HepG2 (cell line): ENCODE measurements around the gene TRIM27. TPM values are rescaled to one million over a fixed set of nuclear protein-coding genes. Genes with fewer than 3 reads are reported as not detected.
A peak's percentile ranks its signal among the peaks of the same experiment; 100 is the strongest.

Source experiments
- ATAC-seq: fragments of 200-7000 bp; cut with Tn5 transposase; 3 replicates; pipeline ENCODE4 v1.9.1; 2020; ENCODE audit warnings: mild to moderate bottlenecking, moderate library complexity
- BruUV-seq: library from RNA; stranded (reverse); fragments of 400-500 nt; replicated peaks from 2 replicates; lab custom pipeline; 2021; lab: Mats Ljungman, UMichigan
- CTCF ChIA-PET: fragments of 300-600 bp; formaldehyde crosslinking; extraction: SDS; loops from one replicate; lab custom pipeline; 2021; ENCODE audit warnings: low total read pairs, inconsistent platforms, low intra/inter-chr PET ratio; lab: Yijun Ruan, JAX
- POLR2A ChIA-PET: fragments of 350-600 bp; sonication (Branson Sonifier 250); formaldehyde crosslinking; loops from one replicate; lab custom pipeline; 2020; ENCODE audit warnings: antibody characterized with exemption, inconsistent platforms; lab: Yijun Ruan, JAX
- DNase-seq: peaks from one replicate; pipeline ENCODE4 v3.0.0-alpha.2; 2015; ENCODE audit warnings: low spot score
- FAIRE-seq: peaks from 3 replicates; lab custom pipeline; 2011; peaks lifted over from hg19 to GRCh38; lab: Jason Lieb, UNC
- H2AFZ ChIP-seq: one replicate; pipeline ENCODE4 v1.6.1; 2011; ENCODE audit warnings: low read length, inconsistent platforms
- H3K27ac ChIP-seq: fragments of 300-600 bp; 3 replicates; pipeline ENCODE4 v1.8.0; 2011; ENCODE audit warnings: mixed run types, mild to moderate bottlenecking, mixed read lengths, low read length, inconsistent platforms; ENCODE audit not compliant: insufficient read depth; ENCODE audit errors: extremely low read length
- H3K27me3 ChIP-seq, 2 experiments: fragments of 200-600 bp in 1 of 2; 2 replicates in 1 of 2; 3 replicates in 1 of 2; pipeline versions ENCODE4 v1.6.0 to v1.8.0; 2011; ENCODE audit warnings: low read length in 2 of 2, mild to moderate bottlenecking in 2 of 2, moderate library complexity in 2 of 2, inconsistent platforms in 1 of 2; ENCODE audit not compliant: insufficient read depth in 2 of 2, control insufficient read depth in 1 of 2
- H3K36me3 ChIP-seq, 2 experiments: fragments of 200-600 bp in 1 of 2; replicated peaks in 1 of 2; 2 replicates in 1 of 2; 3 replicates in 1 of 2; pipeline versions ENCODE4 v1.5.1 to v1.8.0; 2011; ENCODE audit warnings: low read length in 2 of 2, inconsistent platforms in 1 of 2; ENCODE audit not compliant: insufficient read depth in 2 of 2, control insufficient read depth in 1 of 2
- H3K4me1 ChIP-seq: 2 replicates; pipeline ENCODE4 v1.5.1; 2012; ENCODE audit warnings: low read length, inconsistent platforms; ENCODE audit not compliant: insufficient read depth
- H3K4me2 ChIP-seq: 2 replicates; pipeline ENCODE4 v1.6.0; 2011; ENCODE audit warnings: low read depth, low read length, inconsistent platforms
- H3K4me3 ChIP-seq, 3 experiments: fragments of 200-600 bp in 1 of 3; sonication (generic), shearing (Covaris generic) in 1 of 3; replicated peaks in 1 of 3; 2 replicates each; pipeline ENCODE4 v1.5.1; 2011 to 2016; ENCODE audit warnings: low read length in 3 of 3, inconsistent platforms in 2 of 3, low read depth in 2 of 3, mild to moderate bottlenecking in 2 of 3, control low read depth in 1 of 3, mixed read lengths in 1 of 3; ENCODE audit not compliant: insufficient read depth in 1 of 3
- H3K79me2 ChIP-seq: one replicate; pipeline ENCODE4 v1.6.1; 2011; ENCODE audit warnings: low read length, inconsistent platforms; ENCODE audit not compliant: insufficient read depth
- H3K9ac ChIP-seq: 2 replicates; pipeline ENCODE4 v1.6.0; 2011; ENCODE audit warnings: mild to moderate bottlenecking, low read depth, low read length, inconsistent platforms; ENCODE audit not compliant: insufficient read depth
- H3K9me3 ChIP-seq: 2 replicates; pipeline ENCODE4 v1.5.1; 2012; ENCODE audit warnings: mild to moderate bottlenecking, low read length
- H4K20me1 ChIP-seq: 2 replicates; pipeline ENCODE4 v1.6.0; 2011; ENCODE audit warnings: inconsistent platforms, mild to moderate bottlenecking, low read length, moderate library complexity; ENCODE audit not compliant: insufficient read depth
- GABPB1 ChIP-seq: IDR thresholded peaks from 2 replicates; pipeline ENCODE4 v1.6.1; 2016; ENCODE audit warnings: mild to moderate bottlenecking, missing genetic modification reagents, moderate library complexity, missing compliant biosample characterization
- HOXA5 ChIP-seq: sonication (generic); formaldehyde crosslinking; IDR thresholded peaks from 2 replicates; pipeline ENCODE4 v1.4.0; 2020; ENCODE audit warnings: missing genetic modification reagents
- HOXD1 ChIP-seq: sonication (generic); formaldehyde crosslinking; IDR thresholded peaks from 2 replicates; pipeline ENCODE4 v1.5.0; 2020; ENCODE audit warnings: missing genetic modification reagents
- MEIS2 ChIP-seq: sonication (generic); formaldehyde crosslinking; IDR thresholded peaks from 2 replicates; pipeline ENCODE4 v1.9.0; 2021; ENCODE audit warnings: mild to moderate bottlenecking, missing genetic modification reagents
- PAX8 ChIP-seq: sonication (generic); formaldehyde crosslinking; IDR thresholded peaks from 2 replicates; pipeline ENCODE4 v1.8.0; 2022; ENCODE audit warnings: mild to moderate bottlenecking, missing genetic modification reagents, borderline replicate concordance
- SMAD9 ChIP-seq: sonication (generic); formaldehyde crosslinking; IDR thresholded peaks from 2 replicates; pipeline ENCODE4 v1.5.1; 2020; ENCODE audit warnings: mild to moderate bottlenecking, missing genetic modification reagents
- SMARCE1 ChIP-seq: fragments of 450-650 bp; IDR thresholded peaks from 2 replicates; pipeline ENCODE4 v1.6.1; 2017; ENCODE audit warnings: borderline replicate concordance
- SMYD3 ChIP-seq: sonication (generic); formaldehyde crosslinking; IDR thresholded peaks from 2 replicates; pipeline ENCODE4 v1.8.1; 2023; ENCODE audit warnings: mild to moderate bottlenecking, missing genetic modification reagents
- SP4 ChIP-seq: sonication (generic); formaldehyde crosslinking; IDR thresholded peaks from 2 replicates; pipeline ENCODE4 v1.8.1; 2023; ENCODE audit warnings: mild to moderate bottlenecking, missing genetic modification reagents
- TOE1 ChIP-seq: sonication (generic); formaldehyde crosslinking; IDR thresholded peaks from 2 replicates; pipeline ENCODE4 v1.4.0; 2020; ENCODE audit warnings: mild to moderate bottlenecking, missing genetic modification reagents
- ZBTB44 ChIP-seq: sonication (generic); formaldehyde crosslinking; IDR thresholded peaks from 2 replicates; pipeline ENCODE4 v1.4.0; 2020; ENCODE audit warnings: missing genetic modification reagents
- ZBTB7B ChIP-seq: sonication (generic); formaldehyde crosslinking; IDR thresholded peaks from 2 replicates; pipeline ENCODE4 v1.4.0; 2020; ENCODE audit warnings: missing genetic modification reagents
- ZFP82 ChIP-seq: sonication (generic); formaldehyde crosslinking; IDR thresholded peaks from 2 replicates; pipeline ENCODE4 v1.5.1; 2020; ENCODE audit warnings: mild to moderate bottlenecking, missing genetic modification reagents, borderline replicate concordance
- ZNF12 ChIP-seq: sonication (generic); formaldehyde crosslinking; IDR thresholded peaks from 2 replicates; pipeline ENCODE4 v1.5.0; 2020; ENCODE audit warnings: missing genetic modification reagents
- ZNF224 ChIP-seq: sonication (generic); formaldehyde crosslinking; IDR thresholded peaks from 2 replicates; pipeline ENCODE4 v1.5.0; 2020; ENCODE audit warnings: mild to moderate bottlenecking, missing genetic modification reagents
- ZNF430 ChIP-seq: sonication (generic); formaldehyde crosslinking; IDR thresholded peaks from 2 replicates; pipeline ENCODE4 v1.9.0; 2021; ENCODE audit warnings: mild to moderate bottlenecking, missing genetic modification reagents
- ZNF556 ChIP-seq: sonication (generic); formaldehyde crosslinking; IDR thresholded peaks from 2 replicates; pipeline ENCODE4 v1.4.0; 2020; ENCODE audit warnings: mild to moderate bottlenecking, missing genetic modification reagents, borderline replicate concordance
- ZNF562 ChIP-seq: sonication (generic); formaldehyde crosslinking; IDR thresholded peaks from 2 replicates; pipeline ENCODE4 v1.8.0; 2022; ENCODE audit warnings: missing genetic modification reagents, borderline replicate concordance
- ZNF670 ChIP-seq: sonication (generic); formaldehyde crosslinking; IDR thresholded peaks from 2 replicates; pipeline ENCODE4 v1.8.0; 2022; ENCODE audit warnings: mild to moderate bottlenecking, missing genetic modification reagents, borderline replicate concordance
- ZNF770 ChIP-seq: sonication (generic); formaldehyde crosslinking; IDR thresholded peaks from 2 replicates; pipeline ENCODE4 v1.5.0; 2020; ENCODE audit warnings: mild to moderate bottlenecking, missing genetic modification reagents
- ZNF792 ChIP-seq: IDR thresholded peaks from 2 replicates; pipeline ENCODE4 v1.6.1; 2016
- WGBS: methylation state at CpG from one replicate; pipeline ENCODE4 v1.1.6; 2017; ENCODE audit warnings: low lambda C conversion rate; 5-methylcytosine and 5-hydroxymethylcytosine counted together
- in situ Hi-C: cut with HindIII; loops from 2 replicates; pipeline ENCODE4 v1.10.0; 2017; ENCODE audit warnings: low pct_unique_long_range_greater_than_20kb; ENCODE audit not compliant: extremely low pct_ligation_motif_present
- intact Hi-C: fragments of 100-400 bp; cut with micrococcal nuclease; formaldehyde crosslinking; loops from one replicate; pipeline ENCODE4 v1.10.0; 2022; ENCODE audit not compliant: unreplicated experiment
- polyA plus RNA-seq, 8 experiments: library from polyadenylated mRNA; depleted of rRNA in 3 of 8; stranded (reverse) in 7 of 8; unstranded in 1 of 8; fragments of >200 nt; fragmentation: Illumina TruSeq in 4 of 8; extraction: Trizol in 4 of 8; gene quantifications; 2 replicates each; pipeline versions ENCODE4 v1.2.1 to v1.2.3, GENCODE V29; 2011 to 2016; ENCODE audit warnings: low read depth in 4 of 8, missing spikeins in 1 of 8, mixed read lengths in 1 of 8; ENCODE audit not compliant: insufficient read depth in 1 of 8
- total RNA-seq, 5 experiments: library from RNA; depleted of rRNA; stranded (reverse); fragments of >200 nt; fragmentation: Illumina TruSeq; extraction: Trizol; gene quantifications; 2 replicates each; pipeline ENCODE4 v1.2.3, GENCODE V29; 2016; ENCODE audit warnings: low read depth in 1 of 5

Gene TRIM27
- total and polyA plus RNA-seq, 2 of the 13 experiments (the other 11 are each of a cell fraction or from before 2014, with no cell fraction given): 88.6 to 112 TPM

GRCh38 chr6:28940858-28941683 lies 17.3 kb upstream of the TRIM27 start:
- intact Hi-C loops: loop anchor here (1.0 to 5.0 kb wide), 8 partner anchors 17 to 144 kb away; no protein-coding TSS in a partner anchor
- Histone ChIP-seq H3K9me3 (no peaks in the 10 kb centered on the region), H3K4me1 (peaks cover 44% of the 10 kb centered on the region), H3K4me2 (peak overlapping the region; percentile 82), H3K27ac (peak overlapping the region; percentile 63), H3K36me3 (no peaks in the 10 kb centered on the region), H3K9ac (peak overlapping the region; percentile 64), H2AFZ (peak overlapping the region; percentile 98), H4K20me1 (no peaks in the 10 kb centered on the region), H3K4me3 (peak overlapping the region; percentile 68 to 85 (median 79)), H3K79me2 (no peaks in the 10 kb centered on the region), H3K27me3 (peaks cover 0 to 7% of the 10 kb centered on the region in 2 experiments; a peak in 1 of 5 replicates)
- no TSS peak for BruUV-seq
- CTCF ChIA-PET: interaction anchor here (1.7 to 2.3 kb wide), 2 partner anchors 76 to 104 kb away, joined by 6 read pairs; no protein-coding TSS in a partner anchor
- in situ Hi-C loops: loop anchor here (5.0 kb wide), 2 partner anchors 41 to 76 kb away; no protein-coding TSS in a partner anchor
- FAIRE-seq: peak; percentile 26
- peak; percentile 89 for DNase-seq
- peak; percentile 73 for ATAC-seq
- POLR2A ChIA-PET: interaction anchor here (1.2 to 6.2 kb wide), 4 partner anchors 18 to 75 kb away, joined by 4 to 82 read pairs (median 10); partner anchors contain the start of gene TRIM27
- under 1% methylated on average over 28 of the region's 28 CpGs for WGBS
- TF ChIP-seq ZNF556 (CRISPR knock-in tag) (peak; percentile 46; the same call in 1 of the 2 replicates), GABPB1 (CRISPR knock-in tag) (peak; percentile 40; the same call in 1 of the 2 replicates), SMYD3 (CRISPR knock-in tag) (peak; percentile 76; the same call in 1 of the 2 replicates), ZNF670 (peak; percentile 82), ZNF792 (CRISPR knock-in tag) (peak; percentile 73; the same call in 1 of the 2 replicates), ZNF562 (CRISPR knock-in tag) (no peak), ZNF770 (CRISPR knock-in tag) (peak; percentile 35; the same call in 1 of the 2 replicates), ZNF12 (CRISPR knock-in tag) (peak; percentile 65), MEIS2 (CRISPR knock-in tag) (0 out of 2 replicates have a peak, but pooled peaks have one; percentile 19), HOXD1 (CRISPR knock-in tag) (0 out of 2 replicates have a peak, but pooled peaks have one; percentile 39), SP4 (peak; percentile 38; the same call in 1 of the 2 replicates), ZBTB7B (CRISPR knock-in tag) (0 out of 2 replicates have a peak, but pooled peaks have one; percentile 39), ZBTB44 (CRISPR knock-in tag) (no peak), ZNF430 (peak; percentile 28; the same call in 1 of the 2 replicates), ZNF224 (no peak), HOXA5 (CRISPR knock-in tag) (peak; percentile 62; the same call in 1 of the 2 replicates), SMARCE1 (no peak), TOE1 (CRISPR knock-in tag) (peak; percentile 85; the same call in 1 of the 2 replicates), ZFP82 (CRISPR knock-in tag) (peak; percentile 64; the same call in 1 of the 2 replicates), SMAD9 (peak; percentile 15; the same call in 1 of the 2 replicates), PAX8 (no peak)
